Lung (tissue), 12 donors: ENCODE results near the gene ADPRHL1. TPM values are rescaled to one million over a fixed set of nuclear protein-coding genes. Genes with fewer than 3 reads are reported as not detected.
"Not testable (repeated sequence)": the region's sequence is repeated elsewhere in the genome, so short reads cannot be mapped to it uniquely, and the experiment has no call there.

ENCODE experiments used
- ATAC-seq: fragments of 200-7000 bp; cut with Tn5 transposase; one replicate; pipeline ENCODE4 v1.9.1; 2020; ENCODE audit warnings: moderate number of reproducible peaks; ENCODE audit not compliant: insufficient read depth, low FRiP score
- DNase-seq, 3 donors: peaks; one replicate each; pipeline ENCODE4 v3.0.0-alpha.2; 2013 to 2017
- H3K27ac ChIP-seq, 2 donors: one replicate each; pipeline ENCODE4 v1.5.1; 2013; ENCODE audit warnings: mild to moderate bottlenecking in 2 of 2, moderate library complexity in 2 of 2, control low read depth in 1 of 2, inconsistent platforms in 1 of 2, low read depth in 1 of 2, low read length in 1 of 2
- H3K27me3 ChIP-seq, 3 donors: one replicate each; pipeline ENCODE4 v1.5.1; 2013; ENCODE audit warnings: low read length in 2 of 3; ENCODE audit not compliant: control insufficient read depth in 3 of 3, insufficient read depth in 3 of 3
- H3K36me3 ChIP-seq, 4 donors: one replicate each; pipeline ENCODE4 v1.5.1; 2013; ENCODE audit warnings: low read length in 4 of 4, mild to moderate bottlenecking in 1 of 4, moderate library complexity in 1 of 4; ENCODE audit not compliant: control insufficient read depth in 4 of 4, insufficient read depth in 4 of 4
- H3K4me1 ChIP-seq, 5 donors: one replicate each; pipeline ENCODE4 v1.5.1; 2013; ENCODE audit warnings: low read length in 5 of 5, mild to moderate bottlenecking in 2 of 5, moderate library complexity in 1 of 5; ENCODE audit not compliant: control insufficient read depth in 5 of 5, insufficient read depth in 5 of 5
- H3K4me3 ChIP-seq: one replicate; pipeline ENCODE4 v1.5.1; 2013; ENCODE audit warnings: mild to moderate bottlenecking, control low read depth, moderate library complexity
- H3K9ac ChIP-seq, 2 donors: one replicate each; pipeline ENCODE4 v1.5.1; 2013; ENCODE audit warnings: low read length in 2 of 2, control low read depth in 1 of 2; ENCODE audit not compliant: insufficient read depth in 1 of 2
- H3K9me3 ChIP-seq, 4 donors: one replicate each; pipeline ENCODE4 v1.5.1; 2013; ENCODE audit warnings: low read length in 3 of 4, mild to moderate bottlenecking in 1 of 4, moderate library complexity in 1 of 4; ENCODE audit not compliant: control insufficient read depth in 4 of 4, insufficient read depth in 3 of 4
- CTCF ChIP-seq: IDR thresholded peaks from 2 replicates; pipeline ENCODE4 v1.5.1; 2012; ENCODE audit warnings: mild to moderate bottlenecking; ENCODE audit errors: control extremely low read depth, extremely low read depth
- WGBS, 2 donors: extraction: QIAGEN DNeasy Blood & Tissue Kit; methylation state at CpG; one replicate each; pipeline ENCODE4 v1.1.7; 2013; 5-methylcytosine and 5-hydroxymethylcytosine counted together
- polyA plus RNA-seq, 2 donors: library from polyadenylated mRNA; stranded (reverse); fragments of 200-250 nt; gene quantifications; one replicate each; pipeline ENCODE4 v1.2.1, GENCODE V29; 2013
- total RNA-seq, 2 donors: library from RNA; depleted of rRNA in 1 of 2; stranded (reverse); fragments of >200 nt in 1 of 2; gene quantifications; one replicate each; pipeline ENCODE4 v1.2.1, GENCODE V29; 2014 to 2021
- donor health status: control.
- donor health status: control.
- donor health status: Bipolar disorder and iron deficiency.
- donor health status: healthy.
- donor health status: DM: yes; HTN: yes; CAD: no.

ADPRHL1 gene
- total and polyA plus RNA-seq, 4 donors, result 0.83 to 4.9 (median 1.3) TPM

DNA sequence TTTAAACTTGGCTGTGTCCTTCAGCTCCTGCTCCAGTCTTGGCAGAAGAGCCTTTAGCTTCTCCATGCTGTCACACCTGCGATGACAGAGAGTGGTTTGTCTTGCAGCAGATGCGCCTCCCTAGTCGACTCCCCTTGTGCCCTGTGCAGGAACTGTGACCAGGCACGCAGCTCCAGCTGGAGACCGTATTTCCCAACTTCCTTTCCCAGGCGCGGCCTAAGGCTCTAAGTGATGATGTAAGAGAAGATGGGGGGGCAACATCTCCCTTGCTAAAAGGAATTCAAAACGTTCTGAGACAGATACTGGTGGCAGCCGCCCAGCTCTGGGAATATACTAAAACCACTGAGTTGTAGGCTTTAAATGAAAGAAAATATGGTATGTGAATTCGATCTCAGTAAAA, 20.9 kb upstream of the ADPRHL1 start:
- Histone ChIP-seq H3K27me3 (no peaks in the 10 kb centered on the region), H3K4me3 (no peak overlapping the region), H3K36me3 (peaks cover 6 to 15% (median 10%) of the 10 kb centered on the region in 4 donors), H3K4me1 (peaks cover 0 to 6% (median 0%) of the 10 kb centered on the region in 5 donors), H3K27ac (peak overlapping the region in 1 of 2 donors; percentile 4), H3K9ac (no peak overlapping the region), H3K9me3 (no peaks in the 10 kb centered on the region)
- peak; percentile 74 to 88 (median 81) for DNase-seq
- ATAC-seq, result no peak
- 22 to 52% methylated on average over 10 of the region's 10 CpGs for WGBS, 2 donors
- no peak for TF ChIP-seq CTCF

DNA sequence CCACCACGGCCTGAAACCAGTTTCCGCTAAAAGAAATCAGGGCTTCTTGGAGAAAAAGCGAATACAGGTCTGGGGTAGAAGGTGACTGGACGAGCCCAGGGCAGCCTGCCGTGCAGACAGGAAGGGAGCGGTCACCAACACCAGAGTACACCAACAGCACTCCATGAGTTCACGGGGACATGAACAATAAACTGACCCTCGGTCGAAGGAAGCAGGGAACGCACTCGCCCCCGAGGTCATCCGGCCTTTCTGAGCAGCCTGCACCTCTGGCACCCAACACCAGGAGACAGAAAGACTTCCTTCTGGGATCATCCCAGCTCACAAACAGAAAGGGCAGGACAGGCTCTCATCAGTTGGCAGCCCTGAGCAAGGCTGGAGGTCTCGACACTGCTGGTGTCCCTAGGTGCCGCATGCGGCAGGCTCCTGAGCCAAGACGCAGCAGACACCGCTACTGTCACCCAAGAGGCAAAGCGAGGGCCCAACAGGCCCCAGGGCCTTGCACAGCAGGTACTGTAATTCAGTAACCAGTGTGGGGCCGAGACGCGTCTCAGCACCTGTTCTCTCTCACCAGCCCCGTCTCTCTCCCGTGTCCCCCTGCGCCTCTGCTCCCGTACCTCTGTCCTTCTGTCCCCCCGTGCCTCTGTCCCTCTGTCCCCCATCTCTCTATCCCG, 19.2 kb upstream of the ADPRHL1 start:
- no peak overlapping the region for H3K4me3 ChIP-seq
- TF ChIP-seq CTCF, result no peak
- H3K9me3 ChIP-seq, result no peaks in the 10 kb centered on the region
- no peaks in the 10 kb centered on the region for H3K27me3 ChIP-seq
- DNase-seq, result peak in 1 of 3 donors; percentile 32
- ATAC-seq, result peak; percentile 24
- H3K36me3 ChIP-seq, result peaks cover 3 to 14% (median 13%) of the 10 kb centered on the region in 4 donors
- WGBS, 2 donors, result 74 to 86% methylated on average over 27 to 28 of the region's 28 CpGs
- H3K4me1 ChIP-seq, result peaks cover 0 to 6% (median 0%) of the 10 kb centered on the region in 5 donors
- peak overlapping the region; percentile 70 to 79 for H3K27ac ChIP-seq
- H3K9ac ChIP-seq, result no peak overlapping the region

DNA sequence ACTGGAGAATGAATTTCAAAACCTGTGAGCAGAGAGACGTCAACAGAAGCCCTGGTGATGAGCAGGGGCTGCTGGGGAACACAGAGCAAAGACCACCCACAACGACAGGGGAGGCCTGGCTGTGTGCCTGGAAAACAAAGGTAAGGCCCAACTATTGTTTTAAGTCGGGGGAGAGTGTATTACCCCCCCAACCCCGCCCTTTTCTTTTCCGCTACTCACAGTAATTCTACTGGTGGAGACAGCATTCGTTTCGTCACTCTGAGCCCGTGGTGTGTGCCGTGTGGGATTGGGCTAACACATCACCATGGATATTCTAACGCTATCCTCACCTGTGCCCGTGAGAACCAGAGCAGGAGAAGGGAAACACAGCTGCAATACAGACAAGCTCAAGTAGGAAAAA, 18.6 kb upstream of the ADPRHL1 start:
- ATAC-seq (no peak), DNase-seq (no peak)
- Histone ChIP-seq H3K36me3 (peaks cover 6 to 14% (median 13%) of the 10 kb centered on the region in 4 donors), H3K9ac (no peak overlapping the region), H3K27ac (peak overlapping the region; percentile 46 to 70), H3K4me3 (no peak overlapping the region), H3K9me3 (no peaks in the 10 kb centered on the region), H3K4me1 (peaks cover 0 to 6% (median 0%) of the 10 kb centered on the region in 5 donors), H3K27me3 (no peaks in the 10 kb centered on the region)
- WGBS, 2 donors, result 77% methylated on average over 11 of the region's 11 CpGs
- no peak for TF ChIP-seq CTCF

DNA sequence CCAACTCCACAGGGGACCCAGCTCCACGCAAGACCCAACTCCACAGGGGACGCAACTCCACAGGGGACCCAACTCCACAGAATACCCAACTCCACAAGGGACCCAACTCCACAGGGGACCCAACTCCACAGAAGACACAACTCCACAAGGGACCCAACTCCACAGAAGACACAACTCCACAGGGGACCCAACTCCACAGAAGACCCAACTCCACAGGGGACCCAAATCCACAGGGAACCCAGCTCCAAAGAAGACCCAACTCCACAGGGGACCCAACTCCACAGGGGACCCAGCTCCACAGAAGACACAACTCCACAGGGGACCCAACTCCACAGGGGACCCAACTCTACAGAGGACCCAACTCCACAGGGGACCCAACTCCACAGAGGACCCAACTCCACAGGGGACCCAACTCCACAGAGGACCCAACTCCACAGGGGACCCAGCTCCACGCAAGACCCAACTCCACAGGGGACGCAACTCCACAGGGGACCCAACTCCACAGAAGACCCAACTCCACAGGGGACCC, 17.4 kb upstream of the ADPRHL1 start:
- H3K9ac ChIP-seq, H3K9me3 ChIP-seq, DNase-seq, H3K27ac ChIP-seq, H3K4me3 ChIP-seq, H3K27me3 ChIP-seq, H3K4me1 ChIP-seq, ATAC-seq: not testable (repeated sequence)
- WGBS, 2 donors, result 97 to 100% methylated on average over 4 of the region's 4 CpGs
- peaks cover 3 to 12% (median 9%) of the 10 kb centered on the region in 4 donors for H3K36me3 ChIP-seq
